ENCODE measurements around the gene GAS2.

Gene GAS2

GRCh38 chr11:22832315-22833015, 166.1 kb downstream of the GAS2 start:
- no peak for DNase-seq (ENCODE audit: extremely low spot score)
- ChIA-PET POLR2A (no interaction called here), CTCF (no interaction called here)
- no peak for TF ChIP-seq FOXM1 (IDR thresholded peaks at IDR 0.05; ENCODE audit: borderline replicate concordance)
- no peak for TF ChIP-seq HDGF (IDR thresholded peaks at IDR 0.05; ENCODE audit: borderline replicate concordance)
- no peak for TF ChIP-seq BHLHE40 (IDR thresholded peaks at IDR 0.05; ENCODE audit: borderline replicate concordance)
- TF ChIP-seq LEF1 (IDR thresholded peaks at IDR 0.05; ENCODE audit: borderline replicate concordance): no peak
- no peak for TF ChIP-seq SP1 (IDR thresholded peaks at IDR 0.05)
- TF ChIP-seq ARNT (IDR thresholded peaks at IDR 0.05): no peak
- no peak for TF ChIP-seq PKNOX1 (IDR thresholded peaks at IDR 0.05)
- no peak for TF ChIP-seq ZNF384 (IDR thresholded peaks at IDR 0.05)
- no peak for TF ChIP-seq FOXA1 (IDR thresholded peaks at IDR 0.05)
- TF ChIP-seq TARDBP (IDR thresholded peaks at IDR 0.05): no peak
- no peak for TF ChIP-seq L3MBTL2 (conservative IDR thresholded peaks at IDR 0.05)
- TF ChIP-seq NFRKB (IDR thresholded peaks at IDR 0.05): no peak
- no peak for TF ChIP-seq ELF4 (IDR thresholded peaks at IDR 0.05)
- TF ChIP-seq CTBP1 (IDR thresholded peaks at IDR 0.05; ENCODE audit: borderline replicate concordance): no peak
- no peak for TF ChIP-seq FOXK2 (IDR thresholded peaks at IDR 0.05)

GRCh38 chr11:22846726-22847125, 180.3 kb downstream of the GAS2 start:
- TF ChIP-seq ARNT (IDR thresholded peaks at IDR 0.05): no peak
- no peak for TF ChIP-seq HDGF (IDR thresholded peaks at IDR 0.05; ENCODE audit: borderline replicate concordance)
- no peak for TF ChIP-seq BHLHE40 (IDR thresholded peaks at IDR 0.05; ENCODE audit: borderline replicate concordance)
- POLR2A ChIA-PET: no interaction called here

GRCh38 chr11:22851477-22851876, 185.1 kb downstream of the GAS2 start:
- ChIA-PET POLR2A (no interaction called here), CTCF (no interaction called here)
- no peak for DNase-seq (ENCODE audit: extremely low spot score)
- TF ChIP-seq SUZ12 (IDR thresholded peaks at IDR 0.05): no peak
- TF ChIP-seq BHLHE40 (IDR thresholded peaks at IDR 0.05; ENCODE audit: borderline replicate concordance): no peak
- TF ChIP-seq SP1 (IDR thresholded peaks at IDR 0.05): no peak
- no peak for TF ChIP-seq FOXK2 (IDR thresholded peaks at IDR 0.05)
- no peak for TF ChIP-seq CTBP1 (IDR thresholded peaks at IDR 0.05; ENCODE audit: borderline replicate concordance)
- no peak for TF ChIP-seq LEF1 (IDR thresholded peaks at IDR 0.05; ENCODE audit: borderline replicate concordance)
- no peak for TF ChIP-seq L3MBTL2 (conservative IDR thresholded peaks at IDR 0.05)
- TF ChIP-seq FOXM1 (IDR thresholded peaks at IDR 0.05; ENCODE audit: borderline replicate concordance): no peak
- TF ChIP-seq HDGF (IDR thresholded peaks at IDR 0.05; ENCODE audit: borderline replicate concordance): no peak
- TF ChIP-seq NFRKB (IDR thresholded peaks at IDR 0.05): no peak
- TF ChIP-seq ZNF384 (IDR thresholded peaks at IDR 0.05): no peak
- no peak for TF ChIP-seq ELF4 (IDR thresholded peaks at IDR 0.05)
- TF ChIP-seq FOXA1 (IDR thresholded peaks at IDR 0.05): no peak
- TF ChIP-seq PKNOX1 (IDR thresholded peaks at IDR 0.05): no peak
- TF ChIP-seq TARDBP (IDR thresholded peaks at IDR 0.05): no peak

More at GRCh38 chr11:22846726-22847125, 180.3 kb downstream of the GAS2 start:
- no peak for DNase-seq (ENCODE audit: extremely low spot score)
- CTCF ChIA-PET: no interaction called here

- ChIA-PET POLR2A (no interaction called here), CTCF (interaction anchor here (1.2 kb wide), 1 partner anchor 16 kb away, joined by 5 read pairs; no protein-coding TSS in a partner anchor)
- TF ChIP-seq SP1 (IDR thresholded peaks at IDR 0.05): no peak
- TF ChIP-seq FOXK2 (IDR thresholded peaks at IDR 0.05): no peak
- no peak for TF ChIP-seq BHLHE40 (IDR thresholded peaks at IDR 0.05; ENCODE audit: borderline replicate concordance)
- TF ChIP-seq CTBP1 (IDR thresholded peaks at IDR 0.05; ENCODE audit: borderline replicate concordance): no peak
- TF ChIP-seq PKNOX1 (IDR thresholded peaks at IDR 0.05): no peak
- no peak for TF ChIP-seq ARNT (IDR thresholded peaks at IDR 0.05)
- no peak for TF ChIP-seq LEF1 (IDR thresholded peaks at IDR 0.05; ENCODE audit: borderline replicate concordance)
- TF ChIP-seq HDGF (IDR thresholded peaks at IDR 0.05; ENCODE audit: borderline replicate concordance): no peak
- no peak for TF ChIP-seq TARDBP (IDR thresholded peaks at IDR 0.05)
- TF ChIP-seq FOXM1 (IDR thresholded peaks at IDR 0.05; ENCODE audit: borderline replicate concordance): no peak
- no peak for TF ChIP-seq FOXA1 (IDR thresholded peaks at IDR 0.05)
- TF ChIP-seq ELF4 (IDR thresholded peaks at IDR 0.05): no peak
- no peak for TF ChIP-seq ZNF384 (IDR thresholded peaks at IDR 0.05)
- no peak for TF ChIP-seq L3MBTL2 (conservative IDR thresholded peaks at IDR 0.05)
- no peak for TF ChIP-seq SUZ12 (IDR thresholded peaks at IDR 0.05)
- no peak for TF ChIP-seq NFRKB (IDR thresholded peaks at IDR 0.05)
- no peak for DNase-seq (ENCODE audit: extremely low spot score)
These were observed 193.3 kb downstream of the GAS2 start for GRCh38 chr11:22859756-22860155.

GRCh38 chr11:22860241-22860640, 193.8 kb downstream of the GAS2 start, which contains the start of gene CCDC179:
Gene CCDC179 (minus strand): TSS chr11:22860474. CDS start chr11:22860421, 53 bp downstream.
- TF ChIP-seq ZNF384 (IDR thresholded peaks at IDR 0.05) (no peak), NFRKB (IDR thresholded peaks at IDR 0.05) (no peak), SUZ12 (IDR thresholded peaks at IDR 0.05) (no peak), SP1 (IDR thresholded peaks at IDR 0.05) (no peak), LEF1 (IDR thresholded peaks at IDR 0.05; ENCODE audit: borderline replicate concordance) (no peak), ARNT (IDR thresholded peaks at IDR 0.05) (no peak), L3MBTL2 (conservative IDR thresholded peaks at IDR 0.05) (no peak)
- POLR2A ChIA-PET: no interaction called here
- CTCF ChIA-PET: interaction anchor here (1.2 kb wide), 1 partner anchor 16 kb away, joined by 5 read pairs; no protein-coding TSS in a partner anchor
- no peak for DNase-seq (ENCODE audit: extremely low spot score)

Data from HEK293T (cell line).